GM18873 (cell line): ENCODE measurements around the gene TSPAN13.
"Not testable (repeated sequence)": the region's sequence is repeated elsewhere in the genome, so short reads cannot be mapped to it uniquely, and the experiment has no call there.

Experiments
- ATAC-seq: cut with Tn5 transposase; IDR thresholded peaks from one replicate; pipeline ENCODE4 v1.9.1; 2021; ENCODE audit warnings: mild to moderate bottlenecking, moderate library complexity, moderate number of reproducible peaks; ENCODE audit not compliant: unreplicated experiment, low FRiP score

Gene TSPAN13

DNA sequence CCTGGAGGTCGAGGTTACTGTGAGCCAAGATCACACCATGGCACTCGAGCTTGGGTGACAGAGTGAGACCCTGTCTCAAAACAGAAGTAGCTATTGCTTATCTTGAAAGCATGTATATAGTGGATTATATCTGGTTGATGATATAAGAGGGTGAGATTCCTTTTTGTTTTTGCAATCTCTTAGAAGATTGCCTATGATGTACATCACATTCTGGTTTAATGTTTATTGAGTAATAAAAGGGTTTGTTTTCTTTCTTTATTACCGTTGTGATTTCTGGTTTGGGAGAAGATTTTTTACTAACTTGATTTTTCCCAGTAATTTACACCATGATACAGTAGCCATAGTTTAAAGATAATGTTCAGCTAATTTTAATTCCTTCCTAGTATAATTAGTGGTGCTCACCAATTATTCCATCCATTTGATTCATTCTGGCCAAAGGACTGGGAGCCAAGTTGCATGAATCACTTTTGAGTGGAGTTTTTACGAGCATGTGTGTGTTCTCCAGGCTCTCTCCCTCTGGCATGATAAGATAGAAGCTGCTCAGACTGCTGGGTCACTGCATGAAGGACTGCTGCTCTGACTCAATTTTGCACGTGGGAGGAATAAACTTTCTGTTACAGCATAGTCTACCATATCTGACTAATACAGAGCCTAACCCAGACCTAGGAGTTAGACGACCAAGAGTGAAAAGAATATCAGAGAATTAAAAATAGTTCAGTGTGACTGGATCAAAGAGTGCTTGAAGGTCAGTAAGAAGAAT, 13.5 kb upstream of the TSPAN13 start:
- no peak for ATAC-seq

- no peak for ATAC-seq
Observed at GRCh38 chr7:16740623-16740953, 13.0 kb upstream of the TSPAN13 start.

DNA sequence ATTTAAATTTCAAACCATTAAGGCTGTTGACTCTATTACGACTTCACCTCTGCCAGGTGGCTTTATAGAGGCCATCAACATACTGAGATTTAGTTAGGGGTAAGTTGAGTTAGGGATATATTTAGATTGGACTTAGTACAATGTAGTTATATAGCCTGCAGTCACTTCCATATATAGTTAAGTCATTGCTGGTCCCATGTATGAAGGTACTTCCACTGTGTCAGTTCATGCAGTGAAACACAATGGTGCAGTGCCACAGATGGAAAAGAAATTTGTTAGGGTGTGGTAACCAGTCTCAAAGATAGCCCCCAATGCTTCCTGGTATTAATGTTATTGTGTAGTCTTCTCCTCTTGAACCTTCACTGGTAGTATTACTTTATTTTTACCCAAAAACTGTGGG, 12.6 kb upstream of the TSPAN13 start:
- ATAC-seq = no peak

- ATAC-seq = no peak
Observed at GRCh38 chr7:16741676-16742075, 11.9 kb upstream of the TSPAN13 start.

GRCh38 chr7:16742547-16742946, 11.0 kb upstream of the TSPAN13 start:
- ATAC-seq = no peak

DNA sequence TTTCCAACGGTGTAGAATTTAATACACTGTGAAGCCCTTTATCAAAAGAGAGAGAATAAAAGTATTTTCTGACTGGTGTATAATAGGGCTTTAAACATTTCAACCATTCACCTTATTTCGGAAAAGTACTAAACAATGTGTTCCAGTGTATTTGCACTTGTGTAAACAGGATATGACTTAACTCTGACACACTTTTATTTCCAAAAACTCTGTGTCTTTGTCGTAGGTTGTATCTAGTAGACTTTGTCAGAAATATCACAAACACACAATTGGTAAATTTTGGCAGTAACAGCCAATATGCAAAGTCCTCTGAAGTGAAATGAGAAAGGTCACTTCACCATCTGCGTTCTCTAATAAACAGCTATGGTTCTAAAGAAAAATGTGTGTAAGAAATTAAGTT, 10.3 kb upstream of the TSPAN13 start:
- no peak for ATAC-seq

DNA sequence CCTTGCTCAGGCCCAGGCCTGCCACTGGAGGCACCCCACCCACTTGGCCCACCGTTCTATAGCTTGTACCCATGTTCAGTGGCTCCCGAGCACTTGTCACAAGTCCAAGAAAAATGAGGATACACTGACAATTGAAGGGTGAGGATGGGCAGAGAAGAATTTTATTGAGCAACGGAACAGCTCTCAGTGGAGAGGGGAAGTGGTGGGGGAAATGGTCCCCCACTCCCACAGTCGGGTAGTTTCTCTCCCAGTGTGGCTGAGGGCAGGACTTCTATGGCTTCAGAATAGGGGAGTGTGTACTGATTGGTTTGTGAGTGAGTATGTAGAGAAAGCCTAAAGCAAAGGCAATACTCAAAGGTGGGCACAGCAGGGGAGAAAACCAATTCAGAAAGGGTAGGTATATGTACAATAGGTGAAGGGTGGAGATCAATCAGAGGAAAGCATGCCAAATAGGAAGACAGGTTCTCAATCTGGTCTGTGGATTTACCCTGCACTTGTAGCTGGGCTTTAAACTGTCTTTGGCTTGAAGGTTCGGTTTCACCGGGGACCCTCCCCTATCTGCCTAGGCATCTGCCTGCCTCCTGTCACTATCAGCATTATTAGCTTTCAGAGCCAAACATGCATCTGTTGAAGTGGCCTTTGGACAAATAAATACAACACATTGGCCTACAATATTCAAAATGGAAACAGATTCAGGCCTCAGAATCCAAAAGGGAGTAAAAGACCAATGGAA, 8.9 kb upstream of the TSPAN13 start:
- ATAC-seq = no peak

- ATAC-seq = no peak
Observed at GRCh38 chr7:16745645-16746044, 7.9 kb upstream of the TSPAN13 start.

DNA sequence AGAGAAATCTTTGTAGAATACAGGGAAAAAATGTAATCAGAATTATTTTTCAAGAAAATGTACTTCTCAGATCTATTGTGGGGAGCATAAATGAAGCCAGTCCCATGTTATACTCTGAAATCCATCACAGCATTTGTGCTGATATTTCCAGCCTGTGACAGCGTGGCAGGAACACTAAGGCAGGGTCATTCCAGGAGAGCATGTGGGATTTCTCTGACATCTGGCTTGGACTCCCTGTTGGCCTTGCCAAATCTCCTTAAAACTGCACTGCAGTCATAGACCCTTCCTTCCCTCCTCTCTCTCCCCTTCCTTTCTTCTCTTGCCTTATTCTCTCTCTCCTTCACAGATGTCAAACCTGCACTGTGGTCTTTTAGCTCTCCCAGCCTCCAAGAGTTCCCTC, 6.5 kb upstream of the TSPAN13 start:
- no peak for ATAC-seq

DNA sequence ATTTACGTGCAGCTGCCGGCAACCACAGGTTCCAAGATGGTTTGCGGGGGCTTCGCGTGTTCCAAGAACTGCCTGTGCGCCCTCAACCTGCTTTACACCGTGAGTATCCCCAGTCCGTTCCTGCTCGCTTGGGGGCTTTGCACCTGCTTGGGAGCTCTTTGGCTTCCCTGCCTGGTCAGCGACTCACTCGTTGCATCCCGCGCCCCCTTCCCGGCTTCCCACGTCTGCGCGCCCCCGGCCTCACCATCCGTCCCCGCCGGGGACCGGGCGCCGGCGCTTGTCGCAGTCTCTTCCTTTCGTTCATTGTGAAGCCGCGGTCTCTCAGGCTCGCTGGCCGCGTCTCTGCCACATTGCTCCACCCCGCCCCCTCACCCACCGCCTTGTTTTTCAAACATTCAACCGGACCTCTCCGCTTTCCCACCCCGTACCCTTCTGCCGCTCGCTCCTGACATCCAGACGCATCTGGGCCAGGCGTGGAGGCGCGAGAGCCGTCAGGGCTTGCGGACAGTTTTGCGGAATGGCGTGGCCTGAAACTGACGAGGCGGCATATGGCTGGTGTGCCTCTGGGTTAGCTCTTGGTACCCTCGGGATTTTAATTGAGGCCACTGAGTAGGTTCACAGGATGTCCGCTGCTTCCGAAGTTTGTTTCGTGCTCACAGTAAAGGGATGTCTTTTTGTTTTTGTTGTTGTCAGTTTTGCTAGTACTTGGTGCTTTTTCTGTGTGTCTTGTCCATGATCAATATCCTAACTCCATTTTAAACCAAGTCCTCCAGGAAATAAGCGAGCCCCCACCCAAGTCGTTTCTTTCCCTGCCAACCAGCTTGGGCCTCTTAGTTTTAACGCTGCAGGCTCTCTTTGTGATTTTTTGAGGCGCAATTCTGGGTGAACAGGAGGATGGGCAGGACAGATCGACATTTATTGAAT, 639 bp downstream of the TSPAN13 start:
- no peak for ATAC-seq

GRCh38 chr7:16754856-16755317, 1.3 kb downstream of the TSPAN13 start:
- ATAC-seq = no peak

GRCh38 chr7:16755397-16755796, 1.8 kb downstream of the TSPAN13 start:
- no peak for ATAC-seq

GRCh38 chr7:16758036-16758435, 4.5 kb downstream of the TSPAN13 start:
- ATAC-seq = no peak

GRCh38 chr7:16758631-16759611, 5.4 kb downstream of the TSPAN13 start:
- ATAC-seq = no peak

GRCh38 chr7:16759840-16760239, 6.3 kb downstream of the TSPAN13 start:
- ATAC-seq = no peak

GRCh38 chr7:16762177-16762576, 8.6 kb downstream of the TSPAN13 start:
- no peak for ATAC-seq

GRCh38 chr7:16764942-16765341, 11.4 kb downstream of the TSPAN13 start:
- no peak for ATAC-seq

- ATAC-seq = no peak
Observed at GRCh38 chr7:16765436-16765859, 11.9 kb downstream of the TSPAN13 start.

DNA sequence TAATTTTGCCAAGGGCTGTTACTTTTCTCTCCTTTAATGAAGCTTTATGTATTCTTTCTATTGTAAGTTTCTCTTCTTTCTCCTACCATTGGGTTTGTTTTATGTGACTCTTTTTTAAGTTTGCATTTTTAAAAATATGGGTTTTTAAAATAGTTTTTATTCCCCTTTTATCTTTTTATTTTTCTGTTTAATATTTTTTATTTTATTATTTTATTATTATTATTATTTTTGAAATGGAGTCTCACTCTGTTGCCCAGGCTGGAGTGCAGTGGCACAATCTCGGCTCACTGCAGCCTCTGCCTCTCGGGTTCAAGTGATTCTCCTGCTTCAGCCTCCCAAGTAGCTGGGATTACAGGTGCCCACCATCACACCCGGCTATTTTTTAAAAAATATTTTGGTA, 16.4 kb downstream of the TSPAN13 start:
- ATAC-seq = not testable (repeated sequence)
